Measurements from ENCODE around the gene NRDE2.

The NRDE2 gene

DNA sequence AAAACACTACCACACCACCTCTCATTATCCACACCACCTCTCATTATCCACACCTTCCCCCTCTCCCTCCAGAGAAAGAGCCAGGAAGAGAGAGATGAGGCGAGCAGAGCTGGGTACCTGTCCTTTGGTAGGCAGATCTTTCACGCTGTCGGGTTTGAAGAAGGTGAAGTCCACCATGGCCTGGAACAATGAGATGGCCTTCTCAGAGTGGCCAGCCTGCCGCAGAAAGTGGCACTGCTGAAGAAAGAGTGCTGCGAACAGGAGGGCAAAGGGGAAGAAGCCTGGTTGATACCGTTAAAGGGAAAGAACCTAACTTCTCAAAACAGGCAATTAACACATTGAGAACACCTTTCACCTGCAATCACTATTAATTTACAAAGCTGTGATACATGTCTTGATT, 30.6 kb downstream of the NRDE2 start:
- H3K27ac ChIP-seq = no peak overlapping the region
- no peak for TF ChIP-seq ZFX (IDR thresholded peaks at IDR 0.05)
- TF ChIP-seq, protein P1, sequence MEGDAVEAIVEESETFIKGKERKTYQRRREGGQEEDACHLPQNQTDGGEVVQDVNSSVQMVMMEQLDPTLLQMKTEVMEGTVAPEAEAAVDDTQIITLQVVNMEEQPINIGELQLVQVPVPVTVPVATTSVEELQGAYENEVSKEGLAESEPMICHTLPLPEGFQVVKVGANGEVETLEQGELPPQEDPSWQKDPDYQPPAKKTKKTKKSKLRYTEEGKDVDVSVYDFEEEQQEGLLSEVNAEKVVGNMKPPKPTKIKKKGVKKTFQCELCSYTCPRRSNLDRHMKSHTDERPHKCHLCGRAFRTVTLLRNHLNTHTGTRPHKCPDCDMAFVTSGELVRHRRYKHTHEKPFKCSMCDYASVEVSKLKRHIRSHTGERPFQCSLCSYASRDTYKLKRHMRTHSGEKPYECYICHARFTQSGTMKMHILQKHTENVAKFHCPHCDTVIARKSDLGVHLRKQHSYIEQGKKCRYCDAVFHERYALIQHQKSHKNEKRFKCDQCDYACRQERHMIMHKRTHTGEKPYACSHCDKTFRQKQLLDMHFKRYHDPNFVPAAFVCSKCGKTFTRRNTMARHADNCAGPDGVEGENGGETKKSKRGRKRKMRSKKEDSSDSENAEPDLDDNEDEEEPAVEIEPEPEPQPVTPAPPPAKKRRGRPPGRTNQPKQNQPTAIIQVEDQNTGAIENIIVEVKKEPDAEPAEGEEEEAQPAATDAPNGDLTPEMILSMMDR (conservative IDR thresholded peaks at IDR 0.05) = no peak

DNA sequence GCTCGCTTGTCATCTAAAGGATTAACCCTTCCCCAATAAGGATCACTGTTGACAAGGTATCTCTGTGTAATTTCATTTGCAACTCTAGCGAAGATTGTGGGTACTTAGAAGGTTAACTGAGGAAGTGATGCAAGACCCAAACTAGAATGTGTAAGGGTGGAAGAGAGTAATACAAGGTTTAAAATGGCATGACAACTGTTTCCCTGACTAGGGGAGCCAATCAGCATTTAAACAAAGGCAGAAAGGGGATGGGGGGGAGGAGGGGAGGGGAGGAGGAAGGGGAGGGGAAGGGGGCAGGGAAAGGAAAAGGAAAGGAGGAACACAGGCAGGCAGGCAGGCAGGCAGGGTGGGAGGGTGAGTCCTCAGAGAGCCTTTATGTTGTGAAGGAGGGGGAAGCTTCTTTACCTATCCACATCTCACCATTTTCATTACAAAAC, 31.1 kb downstream of the NRDE2 start:
- TF ChIP-seq ZFX (IDR thresholded peaks at IDR 0.05) = no peak
- TF ChIP-seq, protein P1 (conservative IDR thresholded peaks at IDR 0.05) = no peak
- no peak overlapping the region for H3K27ac ChIP-seq

DNA sequence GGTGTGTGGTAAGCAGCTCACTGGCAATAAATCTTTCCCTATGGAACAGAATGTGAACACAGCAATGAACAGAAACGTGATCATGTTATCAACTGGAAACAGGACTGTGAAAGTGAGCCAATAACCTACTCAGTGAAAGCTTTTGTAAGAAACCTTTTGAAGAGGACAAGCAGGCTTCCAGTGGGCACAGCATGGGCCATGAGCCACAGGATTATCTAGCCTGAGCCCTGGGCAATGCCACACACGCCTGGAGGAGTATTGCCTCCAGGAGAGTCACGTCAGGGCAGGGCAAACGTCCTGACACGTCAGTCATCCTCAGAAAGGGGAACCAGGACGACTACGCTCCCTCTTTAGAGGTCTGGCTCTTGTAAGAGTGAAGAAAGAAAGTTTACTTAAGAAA, 32.3 kb downstream of the NRDE2 start:
- H3K27ac ChIP-seq = no peak overlapping the region
- TF ChIP-seq, protein P1 (conservative IDR thresholded peaks at IDR 0.05) = no peak
- no peak for TF ChIP-seq ZFX (IDR thresholded peaks at IDR 0.05)

DNA sequence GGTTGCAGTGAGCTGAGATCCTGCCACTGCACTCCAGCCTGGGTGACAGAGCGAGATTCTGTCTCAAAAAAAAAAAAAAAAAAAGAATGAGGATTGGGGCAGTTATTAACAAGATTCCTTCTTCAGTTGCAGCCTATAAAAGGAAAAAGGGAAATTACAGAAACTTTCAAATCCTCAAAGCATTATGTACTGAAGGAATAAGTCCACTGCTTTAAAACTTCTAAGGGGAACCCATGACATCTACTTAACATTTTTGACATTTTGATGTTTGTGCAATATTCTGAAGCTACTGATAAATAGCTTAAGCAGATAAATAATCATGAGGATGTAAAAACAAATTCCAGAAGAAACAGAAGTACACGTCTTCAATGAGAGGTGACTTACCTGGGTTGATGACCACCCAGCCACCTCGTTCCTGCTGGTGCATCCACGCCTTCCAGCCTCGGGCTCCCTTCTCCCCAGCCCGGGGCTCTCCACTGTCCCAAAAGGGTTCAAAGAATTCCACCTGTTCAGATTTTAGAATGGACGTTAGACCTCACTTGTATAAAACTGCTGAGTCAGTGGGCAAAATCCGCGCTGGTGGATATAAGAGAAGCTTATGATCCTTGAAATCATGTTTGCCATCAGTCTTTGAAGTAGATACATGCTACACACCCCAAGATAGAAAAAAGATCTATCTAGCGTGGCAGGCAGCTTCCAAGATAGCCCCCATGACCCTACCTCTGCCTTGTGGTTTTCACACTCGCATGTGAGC, 33.7 kb downstream of the NRDE2 start:
- TF ChIP-seq, protein P1 (conservative IDR thresholded peaks at IDR 0.05) = no peak
- no peak for TF ChIP-seq ZFX (IDR thresholded peaks at IDR 0.05)

DNA sequence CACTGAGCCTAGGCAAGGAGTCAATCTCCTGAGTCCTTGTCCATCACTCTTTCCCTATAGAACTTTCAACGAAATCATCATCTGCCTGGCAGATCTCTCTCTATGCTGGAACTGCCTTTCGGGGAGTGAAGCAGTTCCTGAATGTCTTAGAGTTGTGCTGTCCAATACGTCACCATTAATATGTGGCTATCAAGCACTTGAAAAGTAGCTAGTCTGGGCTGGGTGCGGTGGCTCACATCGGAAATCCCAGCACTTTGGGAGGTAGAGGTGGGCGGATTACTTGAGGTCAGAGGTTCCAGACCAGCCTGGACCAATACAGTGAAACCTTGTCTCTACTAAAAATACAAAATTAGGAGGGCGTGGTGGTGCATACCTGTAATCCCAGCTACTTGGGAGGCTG, 35.1 kb downstream of the NRDE2 start:
- H3K27ac ChIP-seq = no peak overlapping the region
- TF ChIP-seq, protein P1 (conservative IDR thresholded peaks at IDR 0.05) = no peak
- no peak for TF ChIP-seq ZFX (IDR thresholded peaks at IDR 0.05)

More for the DNA sequence above, 33.7 kb downstream of the NRDE2 start:
- H3K27ac ChIP-seq = no peak overlapping the region

DNA sequence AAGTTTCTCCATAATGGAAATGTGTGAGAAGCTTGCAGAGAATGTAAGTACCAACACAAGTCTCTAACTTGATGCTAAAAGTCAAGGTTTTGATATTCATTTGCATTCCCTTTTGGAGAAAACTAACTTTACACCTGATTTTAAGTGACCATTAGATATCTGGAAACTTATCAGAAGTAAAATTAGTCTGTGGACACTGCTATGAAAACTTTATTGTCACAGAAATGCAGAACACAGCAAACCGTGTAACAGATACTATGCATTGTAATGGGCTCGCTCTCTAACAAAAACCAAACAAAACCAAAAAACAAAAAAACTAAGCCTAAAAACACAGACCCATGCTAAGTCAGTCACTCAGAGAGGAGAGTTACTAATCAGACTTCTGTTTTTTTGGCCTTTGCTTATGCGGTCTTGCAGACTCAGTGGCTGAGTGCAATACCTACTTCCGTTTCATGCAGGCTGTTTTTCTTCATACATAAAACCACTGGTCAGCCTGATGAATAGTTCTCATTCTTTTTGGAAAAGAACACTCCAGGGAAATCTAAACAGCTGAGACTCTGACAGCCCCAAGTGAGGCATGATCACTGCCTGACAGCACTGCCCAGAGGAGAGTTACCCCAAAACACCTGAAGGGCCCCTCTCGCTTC, 35.7 kb downstream of the NRDE2 start:
- H3K27ac ChIP-seq = no peak overlapping the region
- TF ChIP-seq, protein P1 (conservative IDR thresholded peaks at IDR 0.05) = no peak
- no peak for TF ChIP-seq ZFX (IDR thresholded peaks at IDR 0.05)

DNA sequence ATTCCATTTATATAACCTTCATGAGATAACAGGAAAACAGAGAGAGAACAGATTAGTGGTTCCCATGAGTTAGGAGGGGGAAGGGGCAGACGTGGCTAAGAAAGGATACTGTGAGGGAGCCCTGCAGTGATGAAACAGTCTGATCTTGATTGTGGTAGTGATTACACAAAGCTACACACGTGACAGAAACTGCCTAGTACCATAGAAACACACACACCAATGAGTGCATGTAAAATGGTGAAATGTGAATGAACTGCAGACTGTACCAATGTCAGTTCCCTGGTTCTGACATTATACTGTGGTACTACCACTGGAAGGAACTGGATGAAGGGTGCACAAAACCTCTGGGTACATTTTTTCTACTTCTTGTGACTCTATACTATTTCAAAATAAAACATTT, 36.9 kb downstream of the NRDE2 start:
- H3K27ac ChIP-seq = no peak overlapping the region
- TF ChIP-seq, protein P1 (conservative IDR thresholded peaks at IDR 0.05) = no peak
- no peak for TF ChIP-seq ZFX (IDR thresholded peaks at IDR 0.05)
